Keratinocyte (primary cell): ENCODE data around the gene HOXA6.

Source experiments
- CTCF ChIP-seq, 3 experiments: IDR thresholded peaks in 1 of 3; conservative IDR thresholded peaks in 1 of 3; optimal IDR thresholded peaks in 1 of 3; 2 replicates in 2 of 3; 3 replicates in 1 of 3; pipeline versions ENCODE3 to v1.5.1; 2011; ENCODE audit warnings: low read length in 3 of 3, mild to moderate bottlenecking in 3 of 3, moderate library complexity in 2 of 3, control low read depth in 1 of 3, inconsistent platforms in 1 of 3; ENCODE audit not compliant: insufficient read depth in 2 of 3; ENCODE audit errors: extremely low read depth in 1 of 3
- EZH2 ChIP-seq: IDR thresholded peaks from one replicate; pipeline ENCODE4 v1.6.1; 2012; ENCODE audit warnings: inconsistent platforms, mild to moderate bottlenecking, low read length, moderate library complexity

- no peak for TF ChIP-seq CTCF (optimal IDR thresholded peaks at IDR 0.05 in 1 of 3, IDR thresholded peaks at IDR 0.05 in 1 of 3, conservative IDR thresholded peaks at IDR 0.05 in 1 of 3; ENCODE audit: extremely low read depth in 1 of 3, insufficient read depth in 2 of 3, low read length in 3 of 3)
- TF ChIP-seq EZH2, result no peak
Measured at GRCh38 chr7:27147199-27148030, at the start of gene HOXA6.
